LNCAP (cell line): ENCODE measurements around the gene ZMAT2.

Source experiments
- TF ChIP-seq, protein P1 (sequence below): fragments of 450-650 bp; IDR thresholded peaks from 2 replicates; pipeline ENCODE4 v1.5.1; 2017; ENCODE audit warnings: mild to moderate bottlenecking

The ZMAT2 gene

DNA sequence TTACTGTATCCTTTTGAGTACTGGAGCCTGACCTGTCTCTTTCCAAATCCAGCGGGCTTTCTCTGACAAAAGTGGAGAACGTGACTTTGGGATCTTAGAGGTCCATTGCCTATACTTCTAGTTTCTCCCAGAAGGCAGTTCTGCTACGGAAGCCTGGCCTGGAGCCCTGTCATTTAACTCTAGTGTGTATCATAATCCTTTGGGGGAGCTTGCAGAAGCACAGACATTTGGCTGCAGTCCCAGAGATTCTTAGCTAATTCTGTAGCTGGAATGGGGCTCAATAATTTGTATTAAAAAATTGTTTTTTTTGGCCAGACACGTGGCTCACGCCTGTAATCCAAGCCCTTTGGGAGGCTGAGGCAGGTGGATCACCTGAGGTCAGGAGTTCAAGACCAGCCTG lies 6.0 kb upstream of the ZMAT2 start:
- TF ChIP-seq, protein P1, sequence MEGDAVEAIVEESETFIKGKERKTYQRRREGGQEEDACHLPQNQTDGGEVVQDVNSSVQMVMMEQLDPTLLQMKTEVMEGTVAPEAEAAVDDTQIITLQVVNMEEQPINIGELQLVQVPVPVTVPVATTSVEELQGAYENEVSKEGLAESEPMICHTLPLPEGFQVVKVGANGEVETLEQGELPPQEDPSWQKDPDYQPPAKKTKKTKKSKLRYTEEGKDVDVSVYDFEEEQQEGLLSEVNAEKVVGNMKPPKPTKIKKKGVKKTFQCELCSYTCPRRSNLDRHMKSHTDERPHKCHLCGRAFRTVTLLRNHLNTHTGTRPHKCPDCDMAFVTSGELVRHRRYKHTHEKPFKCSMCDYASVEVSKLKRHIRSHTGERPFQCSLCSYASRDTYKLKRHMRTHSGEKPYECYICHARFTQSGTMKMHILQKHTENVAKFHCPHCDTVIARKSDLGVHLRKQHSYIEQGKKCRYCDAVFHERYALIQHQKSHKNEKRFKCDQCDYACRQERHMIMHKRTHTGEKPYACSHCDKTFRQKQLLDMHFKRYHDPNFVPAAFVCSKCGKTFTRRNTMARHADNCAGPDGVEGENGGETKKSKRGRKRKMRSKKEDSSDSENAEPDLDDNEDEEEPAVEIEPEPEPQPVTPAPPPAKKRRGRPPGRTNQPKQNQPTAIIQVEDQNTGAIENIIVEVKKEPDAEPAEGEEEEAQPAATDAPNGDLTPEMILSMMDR, result no peak

DNA sequence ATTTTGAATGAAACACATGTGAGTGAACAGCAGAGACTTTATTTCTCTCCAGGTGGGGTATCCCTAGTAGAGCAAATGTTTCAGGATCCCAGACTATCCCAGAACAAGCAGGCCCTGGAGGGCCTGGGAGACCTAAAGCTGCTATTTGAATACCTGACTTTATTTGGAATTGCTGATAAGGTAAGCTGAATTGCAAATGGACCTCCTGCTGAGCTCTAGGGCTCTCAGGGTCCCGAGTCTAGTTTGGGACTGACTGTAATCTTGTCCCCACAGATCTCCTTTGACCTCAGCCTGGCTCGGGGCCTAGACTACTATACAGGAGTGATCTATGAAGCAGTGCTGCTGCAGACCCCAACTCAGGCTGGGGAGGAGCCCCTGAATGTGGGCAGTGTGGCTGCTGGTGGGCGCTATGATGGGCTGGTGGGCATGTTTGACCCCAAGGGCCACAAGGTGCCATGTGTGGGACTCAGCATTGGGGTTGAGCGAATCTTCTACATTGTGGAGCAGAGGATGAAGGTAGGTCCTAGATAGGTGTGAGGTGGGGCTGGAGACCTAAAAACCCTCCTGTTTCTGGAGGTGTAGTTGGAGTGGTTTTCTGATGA lies 3.3 kb upstream of the ZMAT2 start:
- TF ChIP-seq, protein P1, result no peak

DNA sequence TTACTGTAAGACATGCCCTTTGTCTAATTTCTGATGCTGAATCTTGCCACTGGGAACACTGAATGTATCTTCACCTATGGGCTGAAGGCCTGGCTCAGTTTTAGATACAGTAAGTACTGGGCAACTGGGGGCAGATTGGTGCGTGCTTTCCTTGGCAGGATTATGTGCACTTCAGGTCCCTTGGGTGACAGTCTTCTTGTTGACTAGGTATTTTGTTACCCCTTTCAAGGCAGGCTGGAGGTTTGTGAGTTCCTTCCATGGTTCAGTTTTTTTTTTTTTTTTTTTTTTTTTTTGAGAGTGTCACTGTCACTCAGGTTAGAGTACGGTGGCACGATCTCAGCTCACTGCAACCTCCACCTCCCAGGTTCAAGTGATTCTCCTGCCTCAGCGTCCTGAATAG lies 7.6 kb downstream of the ZMAT2 start:
- TF ChIP-seq, protein P1, result no peak

DNA sequence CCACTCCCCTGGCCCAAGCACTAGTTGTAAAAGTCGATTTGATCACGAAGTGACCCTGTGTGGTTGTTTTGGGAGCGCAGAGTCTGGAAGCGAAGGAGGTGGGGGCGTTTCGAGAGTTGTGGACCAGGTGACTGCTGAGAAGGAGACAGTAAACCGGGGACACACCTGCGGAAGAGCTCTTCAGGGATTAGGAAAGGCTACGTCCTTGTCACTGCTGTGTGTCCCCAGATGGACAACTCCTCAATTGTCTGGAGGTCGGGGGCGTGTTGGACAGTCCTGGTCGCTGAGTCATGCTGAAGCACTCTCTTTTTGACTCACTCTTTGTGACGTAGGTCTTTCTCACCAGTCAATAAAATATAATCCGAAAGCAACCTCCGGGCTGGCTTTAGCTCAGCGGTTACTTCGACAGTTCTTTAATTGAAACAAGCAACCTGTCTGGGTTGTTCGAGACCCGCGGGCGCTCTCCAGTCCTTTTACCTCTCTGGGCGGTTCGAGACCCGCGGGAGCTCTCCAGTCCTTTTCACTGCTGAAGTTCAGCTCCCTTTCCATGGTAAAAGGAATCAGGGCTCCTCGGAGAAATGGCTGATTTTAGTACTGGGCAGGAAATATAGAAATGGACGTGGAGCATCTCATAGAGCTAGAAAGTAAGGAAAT lies 10.8 kb downstream of the ZMAT2 start:
- TF ChIP-seq, protein P1, result no peak

DNA sequence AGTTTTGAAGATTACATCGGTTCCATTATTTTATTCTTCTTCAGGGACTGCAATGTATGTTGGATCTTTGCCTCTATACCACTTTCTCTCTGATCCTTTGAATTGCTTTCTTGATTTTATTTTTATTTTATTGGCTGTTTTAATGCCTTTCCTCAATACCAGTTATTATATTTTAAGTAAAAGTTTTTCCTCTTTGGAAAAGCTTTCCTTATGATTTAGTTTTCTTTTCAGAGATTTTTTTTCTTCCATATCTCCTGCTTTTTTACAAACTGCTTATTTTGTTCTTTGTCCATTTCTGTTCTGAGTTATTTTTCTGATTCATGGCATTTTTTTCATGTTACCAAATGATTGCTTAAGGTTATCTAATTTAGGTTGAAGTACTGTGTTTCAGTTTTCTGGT lies 11.5 kb downstream of the ZMAT2 start:
- TF ChIP-seq, protein P1, result no peak

DNA sequence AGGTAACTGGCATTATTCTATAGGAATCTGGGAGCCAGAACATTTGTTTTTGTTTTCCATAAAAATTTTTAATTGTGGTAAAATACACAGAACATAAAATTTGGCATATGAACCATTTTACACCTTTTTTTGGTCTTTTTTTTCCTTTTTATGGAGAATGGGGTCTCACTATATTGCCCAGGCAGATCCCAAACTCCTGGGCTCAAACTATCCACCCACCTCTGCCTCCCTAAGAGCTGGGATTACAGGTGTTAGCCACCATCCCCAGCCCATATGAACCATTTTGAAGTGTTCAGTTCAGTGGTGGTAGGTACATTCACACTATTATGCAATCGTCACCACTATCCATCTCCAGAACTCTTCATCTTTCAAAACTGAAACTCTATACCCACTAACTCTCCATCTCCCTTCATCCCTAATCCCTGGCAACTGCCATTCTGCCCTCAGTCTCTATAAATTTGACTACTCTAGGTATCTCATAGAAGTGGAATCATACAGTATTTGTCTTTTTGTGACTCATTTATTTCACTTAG lies 13.4 kb downstream of the ZMAT2 start:
- TF ChIP-seq, protein P1, result no peak

DNA sequence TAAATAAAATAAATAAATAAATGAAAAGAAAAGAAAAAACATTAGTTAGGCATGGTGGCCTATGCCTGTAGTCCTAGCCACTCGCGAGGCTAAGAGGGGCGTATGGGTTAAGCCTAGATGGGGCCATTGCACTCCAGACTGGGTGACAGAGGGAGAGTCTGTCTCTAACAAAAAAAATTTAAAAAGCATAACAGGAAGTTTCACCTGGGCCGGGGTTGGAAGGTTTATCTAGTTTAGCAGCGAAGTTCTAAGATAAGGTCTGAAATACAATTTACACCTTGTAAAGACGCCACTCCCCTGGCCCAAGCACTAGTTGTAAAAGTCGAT lies 18.0 kb downstream of the ZMAT2 start:
- TF ChIP-seq, protein P1, result no peak
